GM21515 (cell line): ENCODE data around the gene SHC4.
"Not testable (repeated sequence)": the region's sequence is repeated elsewhere in the genome, so short reads cannot be mapped to it uniquely, and the experiment has no call there.

Source experiments
- ATAC-seq: cut with Tn5 transposase; IDR thresholded peaks from one replicate; pipeline ENCODE4 v1.9.1; 2021; ENCODE audit not compliant: unreplicated experiment

The SHC4 gene

GRCh38 chr15:48855501-48856440 is 107.9 kb downstream of the SHC4 start:
- no peak for ATAC-seq

- ATAC-seq = not testable (repeated sequence)
Observed at GRCh38 chr15:48854434-48854833, 109.3 kb downstream of the SHC4 start.

- ATAC-seq = no peak
Observed at GRCh38 chr15:48851956-48852355, 111.8 kb downstream of the SHC4 start.

- no peak for ATAC-seq
Observed at GRCh38 chr15:48850648-48851047, 113.1 kb downstream of the SHC4 start.

- no peak for ATAC-seq
Observed at GRCh38 chr15:48845123-48845522, 118.6 kb downstream of the SHC4 start.

GRCh38 chr15:48842501-48842900 is 121.2 kb downstream of the SHC4 start:
- ATAC-seq = no peak

GRCh38 chr15:48834756-48835155 is 129.0 kb downstream of the SHC4 start:
- no peak for ATAC-seq

GRCh38 chr15:48833526-48834239 is 130.0 kb downstream of the SHC4 start:
- ATAC-seq = no peak

GRCh38 chr15:48832648-48833047 is 131.1 kb downstream of the SHC4 start:
- no peak for ATAC-seq

- ATAC-seq = no peak
Observed at GRCh38 chr15:48828906-48829305, 134.8 kb downstream of the SHC4 start.

- ATAC-seq = no peak
Observed at GRCh38 chr15:48828471-48828870, 135.2 kb downstream of the SHC4 start.

GRCh38 chr15:48825075-48825474 is 138.6 kb downstream of the SHC4 start:
- ATAC-seq = no peak

GRCh38 chr15:48823706-48824105 is 140.0 kb downstream of the SHC4 start:
- ATAC-seq = no peak

- no peak for ATAC-seq
Observed at GRCh38 chr15:48823237-48823636, 140.5 kb downstream of the SHC4 start.

GRCh38 chr15:48814286-48814685 is 149.4 kb downstream of the SHC4 start:
- ATAC-seq = no peak

GRCh38 chr15:48811325-48811958 is 152.3 kb downstream of the SHC4 start:
- no peak for ATAC-seq

- ATAC-seq = peak; percentile 97
Observed at GRCh38 chr15:48810414-48811324, 153.1 kb downstream of the SHC4 start, which contains the start of gene CEP152. Gene CEP152, minus strand, starts transcription at chr15:48811069. Its CDS starts 5,420 bp downstream, at chr15:48805649.

GRCh38 chr15:48806151-48806550 is 157.6 kb downstream of the SHC4 start:
- ATAC-seq = no peak

GRCh38 chr15:48805591-48805990 is 158.1 kb downstream of the SHC4 start:
- ATAC-seq = no peak

- no peak for ATAC-seq
Observed at GRCh38 chr15:48803877-48804276, 159.8 kb downstream of the SHC4 start.
